ENCODE results near the gene PARD3B.

DNA sequence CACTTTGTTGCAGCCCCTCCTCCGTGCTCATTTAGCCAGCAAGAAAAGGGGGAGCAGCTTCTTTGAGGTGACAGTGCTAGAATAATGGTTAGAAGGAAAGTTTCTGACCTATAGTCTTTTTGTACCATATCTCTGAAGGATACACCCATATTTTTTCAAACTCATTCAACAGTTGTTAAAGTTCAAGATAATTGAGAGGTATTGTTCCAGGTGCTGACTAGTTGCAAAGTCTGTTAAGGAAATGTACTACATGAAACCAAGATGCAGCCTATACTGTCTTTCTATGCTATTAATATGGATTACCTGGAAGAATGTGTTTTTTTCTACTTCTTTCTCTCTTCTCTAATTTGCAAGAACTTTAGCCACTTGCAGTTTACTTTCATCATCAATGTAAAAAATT, 495.0 kb downstream of the PARD3B start:
- TF ChIP-seq, protein P1, sequence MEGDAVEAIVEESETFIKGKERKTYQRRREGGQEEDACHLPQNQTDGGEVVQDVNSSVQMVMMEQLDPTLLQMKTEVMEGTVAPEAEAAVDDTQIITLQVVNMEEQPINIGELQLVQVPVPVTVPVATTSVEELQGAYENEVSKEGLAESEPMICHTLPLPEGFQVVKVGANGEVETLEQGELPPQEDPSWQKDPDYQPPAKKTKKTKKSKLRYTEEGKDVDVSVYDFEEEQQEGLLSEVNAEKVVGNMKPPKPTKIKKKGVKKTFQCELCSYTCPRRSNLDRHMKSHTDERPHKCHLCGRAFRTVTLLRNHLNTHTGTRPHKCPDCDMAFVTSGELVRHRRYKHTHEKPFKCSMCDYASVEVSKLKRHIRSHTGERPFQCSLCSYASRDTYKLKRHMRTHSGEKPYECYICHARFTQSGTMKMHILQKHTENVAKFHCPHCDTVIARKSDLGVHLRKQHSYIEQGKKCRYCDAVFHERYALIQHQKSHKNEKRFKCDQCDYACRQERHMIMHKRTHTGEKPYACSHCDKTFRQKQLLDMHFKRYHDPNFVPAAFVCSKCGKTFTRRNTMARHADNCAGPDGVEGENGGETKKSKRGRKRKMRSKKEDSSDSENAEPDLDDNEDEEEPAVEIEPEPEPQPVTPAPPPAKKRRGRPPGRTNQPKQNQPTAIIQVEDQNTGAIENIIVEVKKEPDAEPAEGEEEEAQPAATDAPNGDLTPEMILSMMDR (IDR thresholded peaks at IDR 0.05) = no peak
- TF ChIP-seq POLR2A (IDR thresholded peaks at IDR 0.05) (no peak), EP300 (IDR thresholded peaks at IDR 0.05; ENCODE audit: low read depth) (no peak)

All from transverse colon (tissue), 3 donors.